Panc1 (cell line): Measurements from ENCODE around the gene ARHGAP25. TPM values are rescaled to one million over a fixed set of nuclear protein-coding genes. Genes with fewer than 3 reads are reported as not detected.

Source experiments
- ATAC-seq: fragments of 200-7000 bp; cut with Tn5 transposase; 2 replicates; pipeline ENCODE4 v1.9.1; 2020; ENCODE audit warnings: mild to moderate bottlenecking, moderate library complexity
- BruUV-seq: library from RNA; stranded (reverse); fragments of 400-500 nt; replicated peaks from 2 replicates; lab custom pipeline; 2021; lab: Mats Ljungman, UMichigan
- CTCF ChIA-PET: fragments of 300-600 bp; sonication (Branson Sonifier 250); formaldehyde crosslinking; loops from one replicate; lab custom pipeline; 2022; ENCODE audit warnings: antibody characterized with exemption; lab: Charles Lee
- POLR2A ChIA-PET: fragments of 300-600 bp; sonication (Branson Sonifier 250); formaldehyde crosslinking; loops from one replicate; lab custom pipeline; 2022; ENCODE audit warnings: antibody characterized with exemption; lab: Charles Lee
- DNase-seq: peaks from one replicate; pipeline ENCODE4 v3.0.0-alpha.2; 2010; ENCODE audit warnings: low read depth, low spot score
- H3K27ac ChIP-seq: 2 replicates; pipeline ENCODE4 v1.5.1; 2011; ENCODE audit warnings: mild to moderate bottlenecking, low read length, inconsistent platforms
- H3K27me3 ChIP-seq: fragments of 200-500 bp; sonication (Bioruptor generic); 2 replicates; pipeline ENCODE4 v1.6.0; 2014; ENCODE audit warnings: low read length, inconsistent platforms; ENCODE audit not compliant: control insufficient read depth, insufficient read depth
- H3K36me3 ChIP-seq: fragments of 200-500 bp; sonication (Bioruptor generic); 2 replicates; pipeline ENCODE4 v1.5.1; 2014; ENCODE audit warnings: inconsistent platforms, mild to moderate bottlenecking, low read length, moderate library complexity; ENCODE audit not compliant: control insufficient read depth, insufficient read depth
- H3K4me1 ChIP-seq: 2 replicates; pipeline ENCODE4 v1.5.1; 2011; ENCODE audit warnings: inconsistent platforms, mild to moderate bottlenecking, low read length, moderate library complexity; ENCODE audit not compliant: control insufficient read depth, insufficient read depth
- H3K4me3 ChIP-seq, 2 experiments: 2 replicates each; pipeline ENCODE4 v1.5.1; 2011 to 2012; ENCODE audit warnings: low read depth in 2 of 2, low read length in 2 of 2, mild to moderate bottlenecking in 2 of 2, inconsistent platforms in 1 of 2, moderate library complexity in 1 of 2
- H3K9me3 ChIP-seq: fragments of 200-500 bp; sonication (Bioruptor generic); 2 replicates; pipeline ENCODE4 v1.5.1; 2014; ENCODE audit warnings: low read depth, mild to moderate bottlenecking, inconsistent platforms, low read length, moderate library complexity; ENCODE audit not compliant: control insufficient read depth, insufficient read depth
- CTCF ChIP-seq: fragments of 450-650 bp; IDR thresholded peaks from 2 replicates; pipeline ENCODE4 v1.5.1; 2017; ENCODE audit warnings: mild to moderate bottlenecking
- POLR2AphosphoS5 ChIP-seq: IDR thresholded peaks from 2 replicates; pipeline ENCODE4 v1.6.1; 2012; ENCODE audit warnings: mild to moderate bottlenecking, low read depth, low read length, moderate library complexity
- REST ChIP-seq, 2 experiments: IDR thresholded peaks; 2 replicates each; pipeline ENCODE4 v1.6.1; 2011 to 2012; ENCODE audit warnings: low read depth in 2 of 2, control low read depth in 1 of 2, low read length in 1 of 2, mild to moderate bottlenecking in 1 of 2, moderate library complexity in 1 of 2; ENCODE audit not compliant: insufficient read depth in 1 of 2
- SIN3A ChIP-seq: IDR thresholded peaks from 2 replicates; pipeline ENCODE4 v1.6.1; 2012; ENCODE audit warnings: low read depth, mild to moderate bottlenecking, low read length, moderate library complexity, borderline replicate concordance; ENCODE audit not compliant: insufficient read depth
- TCF7L2 ChIP-seq: IDR thresholded peaks from 2 replicates; pipeline ENCODE4 v1.6.1; 2011; ENCODE audit warnings: mild to moderate bottlenecking, low read depth, low read length, inconsistent platforms
- in situ Hi-C: cut with HindIII; loops from 2 replicates; pipeline ENCODE4 v1.10.0; 2016; ENCODE audit warnings: low sequenced_read_pairs, low pct_unique_long_range_greater_than_20kb
- intact Hi-C: fragments of 100-400 bp; cut with micrococcal nuclease; formaldehyde crosslinking; loops from one replicate; pipeline ENCODE4 v1.10.0; 2022; ENCODE audit not compliant: unreplicated experiment
- total RNA-seq: library from RNA; stranded (reverse); gene quantifications from one replicate; pipeline ENCODE4 v1.2.1, GENCODE V29; 2021; ENCODE audit not compliant: unreplicated experiment

Gene ARHGAP25
- total RNA-seq, 1 experiment from 2014 or later, result 0.49 TPM

GRCh38 chr2:68776124-68776523 lies 41.5 kb downstream of the ARHGAP25 start:
- no peaks in the 10 kb centered on the region for H3K4me1 ChIP-seq
- no peaks in the 10 kb centered on the region; the same call in 1 of the 2 replicates for H3K27me3 ChIP-seq
- H3K27ac ChIP-seq, result no peak overlapping the region
- H3K36me3 ChIP-seq, result no peaks in the 10 kb centered on the region
- POLR2A ChIA-PET, result no interaction called here
- CTCF ChIA-PET, result no interaction called here
- no peak for TF ChIP-seq TCF7L2
- no peak for TF ChIP-seq REST (IDR thresholded peaks at IDR 0.05; ENCODE audit: insufficient read depth in 1 of 2, low read depth in 2 of 2, low read length in 1 of 2)
- TF ChIP-seq POLR2AphosphoS5, result no peak
- TF ChIP-seq CTCF, result no peak
- no peak for TF ChIP-seq SIN3A
- no TSS peak for BruUV-seq
- in situ Hi-C loops (no loop called here), intact Hi-C loops (no loop called here)
- ATAC-seq (no peak), DNase-seq (no peak)
- no peak overlapping the region for H3K4me3 ChIP-seq
- no peaks in the 10 kb centered on the region for H3K9me3 ChIP-seq

GRCh38 chr2:68779595-68779994 lies 45.0 kb downstream of the ARHGAP25 start:
- Histone ChIP-seq H3K4me3 (no peak overlapping the region), H3K9me3 (no peaks in the 10 kb centered on the region), H3K27me3 (no peaks in the 10 kb centered on the region), H3K4me1 (no peaks in the 10 kb centered on the region), H3K27ac (no peak overlapping the region), H3K36me3 (no peaks in the 10 kb centered on the region)
- DNase-seq (no peak), ATAC-seq (no peak)
- POLR2A ChIA-PET, result no interaction called here
- no TSS peak for BruUV-seq
- intact Hi-C loops, result no loop called here
- TF ChIP-seq REST (IDR thresholded peaks at IDR 0.05; ENCODE audit: insufficient read depth in 1 of 2, low read depth in 2 of 2, low read length in 1 of 2) (no peak), TCF7L2 (no peak), POLR2AphosphoS5 (no peak), CTCF (no peak), SIN3A (no peak)
- CTCF ChIA-PET, result no interaction called here
- in situ Hi-C loops, result no loop called here
